Thyroid gland (tissue), 4 donors: ENCODE data around the gene PREX1.

ENCODE experiments used
- POLR2A ChIP-seq, 2 donors: fragments of 450-650 bp; IDR thresholded peaks; one replicate each; pipeline ENCODE4 v1.6.1; 2017; ENCODE audit warnings: antibody characterized with exemption in 2 of 2, mild to moderate bottlenecking in 2 of 2, moderate library complexity in 1 of 2
- TF ChIP-seq, protein P1 (sequence below), 6 experiments: fragments of 200-600 bp in 3 of 6; fragments of 450-650 bp in 3 of 6; sonication (generic) in 3 of 6; IDR thresholded peaks; one replicate each; pipeline ENCODE4 v1.5.1; 2016 to 2019; ENCODE audit warnings: antibody characterized with exemption in 6 of 6, mild to moderate bottlenecking in 2 of 6, inconsistent platforms in 1 of 6, moderate library complexity in 1 of 6

DNA sequence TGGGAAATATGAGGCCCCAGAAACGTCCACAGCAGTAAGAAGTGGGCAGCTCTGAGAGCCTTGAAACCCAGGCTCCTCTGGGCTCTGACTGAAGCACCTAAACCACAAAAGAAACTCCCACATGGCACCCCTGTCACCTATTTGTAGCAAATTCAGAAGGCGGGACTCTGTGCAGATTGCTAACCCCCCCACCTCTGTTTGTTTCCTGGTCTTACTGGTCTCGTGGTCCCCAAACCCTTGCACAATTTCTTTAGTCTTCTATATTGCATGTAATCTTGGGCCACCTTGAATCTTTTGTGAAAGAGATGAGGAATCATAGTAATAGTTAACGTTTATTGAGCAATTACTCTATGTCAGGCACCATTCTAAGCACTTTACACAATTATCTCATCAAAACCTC, 154.3 kb downstream of the PREX1 start:
- TF ChIP-seq, protein P1, sequence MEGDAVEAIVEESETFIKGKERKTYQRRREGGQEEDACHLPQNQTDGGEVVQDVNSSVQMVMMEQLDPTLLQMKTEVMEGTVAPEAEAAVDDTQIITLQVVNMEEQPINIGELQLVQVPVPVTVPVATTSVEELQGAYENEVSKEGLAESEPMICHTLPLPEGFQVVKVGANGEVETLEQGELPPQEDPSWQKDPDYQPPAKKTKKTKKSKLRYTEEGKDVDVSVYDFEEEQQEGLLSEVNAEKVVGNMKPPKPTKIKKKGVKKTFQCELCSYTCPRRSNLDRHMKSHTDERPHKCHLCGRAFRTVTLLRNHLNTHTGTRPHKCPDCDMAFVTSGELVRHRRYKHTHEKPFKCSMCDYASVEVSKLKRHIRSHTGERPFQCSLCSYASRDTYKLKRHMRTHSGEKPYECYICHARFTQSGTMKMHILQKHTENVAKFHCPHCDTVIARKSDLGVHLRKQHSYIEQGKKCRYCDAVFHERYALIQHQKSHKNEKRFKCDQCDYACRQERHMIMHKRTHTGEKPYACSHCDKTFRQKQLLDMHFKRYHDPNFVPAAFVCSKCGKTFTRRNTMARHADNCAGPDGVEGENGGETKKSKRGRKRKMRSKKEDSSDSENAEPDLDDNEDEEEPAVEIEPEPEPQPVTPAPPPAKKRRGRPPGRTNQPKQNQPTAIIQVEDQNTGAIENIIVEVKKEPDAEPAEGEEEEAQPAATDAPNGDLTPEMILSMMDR (IDR thresholded peaks at IDR 0.05) = no peak
- no peak for TF ChIP-seq POLR2A (IDR thresholded peaks at IDR 0.05)
